IMR-90 (cell line): ENCODE measurements around the gene HYI. TPM values are rescaled to one million over a fixed set of nuclear protein-coding genes. Genes with fewer than 3 reads are reported as not detected.

Source experiments
- ATAC-seq: fragments of 200-7000 bp; cut with Tn5 transposase; 2 replicates; pipeline ENCODE4 v1.9.1; 2020; ENCODE audit warnings: low read depth, mild to moderate bottlenecking, moderate library complexity
- BruUV-seq: library from RNA; stranded (reverse); fragments of 400-500 nt; replicated peaks from 2 replicates; lab custom pipeline; 2021; lab: Mats Ljungman, UMichigan
- CTCF ChIA-PET: fragments of 300-600 bp; formaldehyde crosslinking; extraction: SDS; loops from one replicate; lab custom pipeline; 2021; ENCODE audit warnings: antibody characterized with exemption; lab: Yijun Ruan, JAX
- POLR2A ChIA-PET: fragments of 300-600 bp; sonication (Branson Sonifier 250); formaldehyde crosslinking; loops from one replicate; lab custom pipeline; 2022; ENCODE audit warnings: antibody characterized with exemption; ENCODE audit not compliant: unreplicated experiment; lab: Charles Lee
- DNase-seq: peaks from one replicate; pipeline ENCODE4 v3.0.0; 2013
- H2AFZ ChIP-seq: replicated peaks from 2 replicates; pipeline ENCODE3; 2013; ENCODE audit warnings: low read length, mild to moderate bottlenecking; ENCODE audit not compliant: poor library complexity
- H2AK5ac ChIP-seq: 2 replicates; pipeline ENCODE4 v1.6.1; 2013; ENCODE audit warnings: low read depth, low read length, inconsistent platforms
- H2AK9ac ChIP-seq: replicated peaks from 2 replicates; pipeline ENCODE3; 2013; ENCODE audit warnings: mild to moderate bottlenecking, low read depth, low read length, moderate library complexity; ENCODE audit not compliant: poor library complexity
- H2BK120ac ChIP-seq: 2 replicates; pipeline ENCODE4 v1.6.1; 2013; ENCODE audit warnings: low read depth, low read length, inconsistent platforms
- H2BK15ac ChIP-seq: 3 replicates; pipeline ENCODE4 v1.6.1; 2013; ENCODE audit warnings: low read depth, low read length, inconsistent platforms
- H2BK20ac ChIP-seq: 2 replicates; pipeline ENCODE4 v1.6.1; 2013; ENCODE audit warnings: low read depth, mild to moderate bottlenecking, inconsistent platforms, low read length, moderate library complexity
- H2BK5ac ChIP-seq: 2 replicates; pipeline ENCODE4 v1.6.1; 2013; ENCODE audit warnings: mild to moderate bottlenecking, low read depth, low read length, inconsistent platforms; ENCODE audit not compliant: poor library complexity, severe bottlenecking
- H3K14ac ChIP-seq: replicated peaks from 2 replicates; pipeline ENCODE4 v1.6.1; 2013; ENCODE audit warnings: low read depth, low read length, inconsistent platforms
- H3K18ac ChIP-seq: 2 replicates; pipeline ENCODE4 v1.6.1; 2013; ENCODE audit warnings: low read depth, low read length, control low read depth
- H3K23ac ChIP-seq: 2 replicates; pipeline ENCODE4 v1.6.1; 2013; ENCODE audit warnings: low read depth, low read length, inconsistent platforms
- H3K27ac ChIP-seq: 2 replicates; pipeline ENCODE4 v1.5.1; 2013; ENCODE audit warnings: mild to moderate bottlenecking, control low read depth, low read length; ENCODE audit not compliant: insufficient read depth
- H3K27me3 ChIP-seq: 2 replicates; pipeline ENCODE4 v1.6.1; 2013; ENCODE audit warnings: low read length; ENCODE audit not compliant: control insufficient read depth, insufficient read depth
- H3K36me3 ChIP-seq: 2 replicates; pipeline ENCODE4 v1.6.1; 2013; ENCODE audit warnings: low read length, mixed read lengths; ENCODE audit not compliant: control insufficient read depth, insufficient read depth
- H3K4ac ChIP-seq: 2 replicates; pipeline ENCODE4 v1.6.1; 2013; ENCODE audit warnings: low read depth, low read length, inconsistent platforms
- H3K4me1 ChIP-seq: 2 replicates; pipeline ENCODE4 v1.6.1; 2013; ENCODE audit warnings: low read length, mixed read lengths; ENCODE audit not compliant: control insufficient read depth, insufficient read depth
- H3K4me2 ChIP-seq: 2 replicates; pipeline ENCODE4 v1.6.1; 2013; ENCODE audit warnings: low read depth, mild to moderate bottlenecking, control low read depth, low read length, moderate library complexity
- H3K4me3 ChIP-seq: 2 replicates; pipeline ENCODE4 v1.5.1; 2013; ENCODE audit warnings: low read depth, mild to moderate bottlenecking, control low read depth, low read length, moderate library complexity; ENCODE audit not compliant: insufficient read depth
- H3K56ac ChIP-seq: 2 replicates; pipeline ENCODE4 v1.6.1; 2013; ENCODE audit warnings: low read length, inconsistent platforms; ENCODE audit not compliant: insufficient read depth; ENCODE audit errors: extremely low read depth
- H3K79me1 ChIP-seq, 2 experiments: 2 replicates each; pipeline ENCODE4 v1.6.1; 2013; ENCODE audit warnings: low read length in 2 of 2, inconsistent platforms in 1 of 2, low read depth in 1 of 2
- H3K9ac ChIP-seq: 2 replicates; pipeline ENCODE4 v1.6.1; 2013; ENCODE audit warnings: low read depth, low read length, control low read depth
- H3K9me1 ChIP-seq: 2 replicates; pipeline ENCODE4 v1.6.1; 2013; ENCODE audit warnings: low read length, inconsistent platforms; ENCODE audit not compliant: insufficient read depth
- H3K9me3 ChIP-seq: 2 replicates; pipeline ENCODE4 v1.6.1; 2013; ENCODE audit warnings: low read length; ENCODE audit not compliant: control insufficient read depth, insufficient read depth
- H4K20me1 ChIP-seq: 2 replicates; pipeline ENCODE4 v1.6.1; 2013; ENCODE audit warnings: low read length, inconsistent platforms; ENCODE audit not compliant: insufficient read depth
- H4K5ac ChIP-seq: 2 replicates; pipeline ENCODE4 v1.6.1; 2013; ENCODE audit warnings: mild to moderate bottlenecking, low read depth, low read length, control low read depth
- H4K8ac ChIP-seq, 2 experiments: 2 replicates each; pipeline ENCODE4 v1.6.1; 2013; ENCODE audit warnings: low read depth in 2 of 2, low read length in 2 of 2, control low read depth in 1 of 2, inconsistent platforms in 1 of 2
- H4K91ac ChIP-seq: 2 replicates; pipeline ENCODE4 v1.6.1; 2013; ENCODE audit warnings: low read depth, low read length, inconsistent platforms; ENCODE audit not compliant: insufficient read depth
- CEBPB ChIP-seq: IDR thresholded peaks from 2 replicates; pipeline ENCODE4 v1.6.1; 2012; ENCODE audit warnings: low read depth, low read length, improper control_type of control experiment
- MAFK ChIP-seq: IDR thresholded peaks from 2 replicates; pipeline ENCODE4 v1.6.1; 2012; ENCODE audit warnings: low read depth, low read length, improper control_type of control experiment
- MAZ ChIP-seq: IDR thresholded peaks from 2 replicates; pipeline ENCODE4 v1.6.1; 2012; ENCODE audit warnings: low read depth, mild to moderate bottlenecking, low read length, improper control_type of control experiment, moderate library complexity, borderline replicate concordance
- MXI1 ChIP-seq: IDR thresholded peaks from 2 replicates; pipeline ENCODE4 v1.6.1; 2012; ENCODE audit warnings: low read depth, mild to moderate bottlenecking, low read length, moderate library complexity, borderline replicate concordance
- WGBS, 2 experiments: methylation state at CpG; one replicate each; pipeline versions ENCODE4 v1.1.5 to v1.1.7; 2013; ENCODE audit warnings: missing lambda C conversion rate in 2 of 2; ENCODE audit not compliant: insufficient read length in 1 of 2; ENCODE audit errors: extremely low coverage in 2 of 2; 5-methylcytosine and 5-hydroxymethylcytosine counted together
- dilution Hi-C: fragments of 300-500 bp; cut with HindIII; formaldehyde crosslinking; loops from one replicate; pipeline ENCODE4 v1.14.3; 2018; ENCODE audit warnings: low sequenced_read_pairs; ENCODE audit not compliant: unreplicated experiment
- in situ Hi-C: fragments of 300-500 bp; cut with MboI; formaldehyde crosslinking; loops from 3 replicates; pipeline ENCODE4 v1.14.3; 2019; ENCODE audit warnings: low sequenced_read_pairs, inconsistent platforms, mixed read lengths
- intact Hi-C: fragments of 100-400 bp; cut with micrococcal nuclease; formaldehyde crosslinking; loops from 2 replicates; pipeline ENCODE4 v1.10.0; 2022
- polyA plus RNA-seq, 3 experiments: library from polyadenylated mRNA; depleted of rRNA; stranded (reverse); fragments of >200 nt; gene quantifications; 2 replicates each; pipeline ENCODE4 v1.2.3, GENCODE V29; 2012; ENCODE audit warnings: low replicate concordance in 1 of 3
- total RNA-seq: library from RNA; depleted of rRNA; stranded (reverse); fragments of >200 nt; gene quantifications from 2 replicates; pipeline ENCODE4 v1.2.3, GENCODE V29; 2012
- TF ChIP-seq, protein P1 (sequence below): fragments of 150-350 bp; IDR thresholded peaks from 2 replicates; pipeline ENCODE4 v1.6.1; 2017; ENCODE audit warnings: mild to moderate bottlenecking, antibody characterized with exemption, low read length, low read depth

HYI gene
- total and polyA plus RNA-seq, 2 of the 4 experiments (the other 2 are of a cell fraction): 21.5 to 53.7 TPM

DNA sequence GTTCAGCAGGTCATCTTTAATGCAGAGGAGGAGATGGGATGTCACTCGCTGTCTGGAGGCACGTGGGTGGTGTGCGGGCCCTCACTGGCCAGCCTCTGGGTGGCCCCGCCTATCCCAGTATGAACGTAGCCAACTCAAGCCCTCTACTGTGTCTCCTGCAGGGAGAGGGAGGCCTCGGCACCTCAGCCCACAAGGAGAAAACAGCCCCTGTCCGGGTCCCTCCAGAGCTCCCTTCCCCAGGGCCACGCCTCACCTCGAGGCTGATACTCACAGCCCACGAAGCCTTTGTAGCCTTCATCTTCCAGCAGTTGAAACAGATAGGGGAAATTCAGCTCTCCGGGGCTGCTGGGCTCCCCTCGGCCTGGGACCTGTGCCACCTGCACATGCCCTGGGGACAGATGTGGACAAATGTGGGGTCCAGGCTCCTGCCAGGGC lies 2.6 kb downstream of the HYI start:
- intact Hi-C loops: loop anchor here (5.0 kb wide), 1 partner anchor 76 kb away; no protein-coding TSS in a partner anchor
- ATAC-seq (no peak), DNase-seq (no peak)
- Histone ChIP-seq H3K56ac (no peak overlapping the region), H3K14ac (no peak overlapping the region), H3K27me3 (no peaks in the 10 kb centered on the region), H3K4ac (no peak overlapping the region), H2AK5ac (no peak overlapping the region), H2AFZ (no peak overlapping the region), H2BK5ac (no peak overlapping the region), H3K27ac (no peak overlapping the region), H2BK15ac (no peak overlapping the region), H4K20me1 (peaks cover 8% of the 10 kb centered on the region; the same call in 1 of the 2 replicates), H3K23ac (no peak overlapping the region), H4K5ac (no peak overlapping the region), H3K79me1 (peaks cover 10 to 60% of the 10 kb centered on the region in 2 experiments; a peak in 2 of 4 replicates), H3K9me3 (no peaks in the 10 kb centered on the region), H3K9me1 (peaks cover 27% of the 10 kb centered on the region), H2BK120ac (no peak overlapping the region), H3K18ac (no peak overlapping the region), H2BK20ac (no peak overlapping the region), H3K9ac (no peak overlapping the region), H3K4me3 (no peak overlapping the region), H4K91ac (no peak overlapping the region), H2AK9ac (peak overlapping the region; percentile 33), H3K4me2 (no peak overlapping the region), H3K36me3 (peaks cover 61% of the 10 kb centered on the region), H4K8ac (peak overlapping the region in 1 of 2 experiments; percentile 22; a peak in 1 of 4 replicates), H3K4me1 (peaks cover 7% of the 10 kb centered on the region)
- no TSS peak for BruUV-seq
- ChIA-PET CTCF (no interaction called here), POLR2A (no interaction called here)
- 98% methylated on average over 7 of the region's 12 CpGs; no CpG with 5 or more reads in 1 of the 2 experiments for WGBS, 2 experiments
- TF ChIP-seq MAZ (no peak), MAFK (no peak), MXI1 (no peak), CEBPB (no peak)
- TF ChIP-seq, protein P1, sequence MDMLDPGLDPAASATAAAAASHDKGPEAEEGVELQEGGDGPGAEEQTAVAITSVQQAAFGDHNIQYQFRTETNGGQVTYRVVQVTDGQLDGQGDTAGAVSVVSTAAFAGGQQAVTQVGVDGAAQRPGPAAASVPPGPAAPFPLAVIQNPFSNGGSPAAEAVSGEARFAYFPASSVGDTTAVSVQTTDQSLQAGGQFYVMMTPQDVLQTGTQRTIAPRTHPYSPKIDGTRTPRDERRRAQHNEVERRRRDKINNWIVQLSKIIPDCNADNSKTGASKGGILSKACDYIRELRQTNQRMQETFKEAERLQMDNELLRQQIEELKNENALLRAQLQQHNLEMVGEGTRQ: no peak
- dilution Hi-C loops: no loop called here
- in situ Hi-C loops: no loop called here
